Measurements from ENCODE around the gene MCU.

- TF ChIP-seq, protein P1, sequence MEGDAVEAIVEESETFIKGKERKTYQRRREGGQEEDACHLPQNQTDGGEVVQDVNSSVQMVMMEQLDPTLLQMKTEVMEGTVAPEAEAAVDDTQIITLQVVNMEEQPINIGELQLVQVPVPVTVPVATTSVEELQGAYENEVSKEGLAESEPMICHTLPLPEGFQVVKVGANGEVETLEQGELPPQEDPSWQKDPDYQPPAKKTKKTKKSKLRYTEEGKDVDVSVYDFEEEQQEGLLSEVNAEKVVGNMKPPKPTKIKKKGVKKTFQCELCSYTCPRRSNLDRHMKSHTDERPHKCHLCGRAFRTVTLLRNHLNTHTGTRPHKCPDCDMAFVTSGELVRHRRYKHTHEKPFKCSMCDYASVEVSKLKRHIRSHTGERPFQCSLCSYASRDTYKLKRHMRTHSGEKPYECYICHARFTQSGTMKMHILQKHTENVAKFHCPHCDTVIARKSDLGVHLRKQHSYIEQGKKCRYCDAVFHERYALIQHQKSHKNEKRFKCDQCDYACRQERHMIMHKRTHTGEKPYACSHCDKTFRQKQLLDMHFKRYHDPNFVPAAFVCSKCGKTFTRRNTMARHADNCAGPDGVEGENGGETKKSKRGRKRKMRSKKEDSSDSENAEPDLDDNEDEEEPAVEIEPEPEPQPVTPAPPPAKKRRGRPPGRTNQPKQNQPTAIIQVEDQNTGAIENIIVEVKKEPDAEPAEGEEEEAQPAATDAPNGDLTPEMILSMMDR (IDR thresholded peaks at IDR 0.05) = no peak
- TF ChIP-seq POLR2AphosphoS5 (IDR thresholded peaks at IDR 0.05) (no peak), POLR2A (IDR thresholded peaks at IDR 0.05) (no peak)
These were observed 234.1 kb downstream of the MCU start for GRCh38 chr10:72925951-72926465.
